ENCODE measurements around the gene OPRD1.
"Not testable (repeated sequence)": the region's sequence is repeated elsewhere in the genome, so short reads cannot be mapped to it uniquely, and the experiment has no call there.

Gene OPRD1

DNA sequence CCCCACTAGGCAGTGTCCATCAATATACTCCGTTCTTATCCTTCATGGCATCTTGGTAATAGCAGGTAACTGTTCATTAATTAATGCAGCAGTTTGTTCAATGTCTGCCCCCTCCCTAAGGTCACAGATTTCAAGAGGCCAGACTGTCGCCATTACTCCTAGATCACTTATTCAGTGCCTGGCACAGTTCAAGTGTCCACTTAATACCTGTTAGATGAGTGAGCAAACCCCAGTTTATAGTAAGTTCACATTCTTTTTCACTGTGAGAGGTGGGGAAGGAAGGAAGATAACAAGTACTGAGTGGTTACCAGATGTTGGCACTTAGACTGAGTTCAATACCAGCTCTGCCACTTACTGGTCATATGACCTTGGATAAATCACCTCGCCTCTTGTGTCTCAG is 36.4 kb downstream of the OPRD1 start:
- DNase-seq = no peak

DNA sequence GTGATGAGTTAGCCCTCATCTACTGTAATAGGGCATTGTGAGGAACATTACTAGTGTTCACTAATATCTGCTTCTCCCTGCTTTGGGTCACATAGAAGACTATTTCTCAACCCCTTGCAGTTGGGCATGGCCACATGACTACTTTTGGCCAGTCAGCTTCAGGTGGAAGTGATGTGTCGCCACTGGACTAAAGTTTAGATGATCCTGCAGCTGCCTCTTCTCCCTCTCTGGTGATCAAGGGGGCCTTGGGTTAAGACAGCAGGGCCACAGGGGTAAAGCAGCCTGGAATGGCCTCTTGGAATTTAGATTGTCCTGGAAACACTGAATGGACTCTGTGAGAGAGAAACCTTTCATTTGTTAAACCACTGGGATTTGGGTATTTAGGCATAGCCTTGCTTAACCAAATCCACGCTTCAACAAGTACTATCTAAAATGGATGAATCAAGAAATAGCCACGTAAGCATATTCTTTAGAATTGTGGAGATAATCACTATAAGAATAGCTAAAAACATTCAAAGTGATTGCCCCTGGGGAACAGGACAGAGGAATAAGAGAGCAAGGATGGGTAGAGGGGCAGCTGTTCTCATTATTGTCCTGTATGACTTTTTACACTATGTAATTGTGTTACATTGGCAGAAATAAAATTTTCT is 41.2 kb downstream of the OPRD1 start:
- DNase-seq = no peak

DNA sequence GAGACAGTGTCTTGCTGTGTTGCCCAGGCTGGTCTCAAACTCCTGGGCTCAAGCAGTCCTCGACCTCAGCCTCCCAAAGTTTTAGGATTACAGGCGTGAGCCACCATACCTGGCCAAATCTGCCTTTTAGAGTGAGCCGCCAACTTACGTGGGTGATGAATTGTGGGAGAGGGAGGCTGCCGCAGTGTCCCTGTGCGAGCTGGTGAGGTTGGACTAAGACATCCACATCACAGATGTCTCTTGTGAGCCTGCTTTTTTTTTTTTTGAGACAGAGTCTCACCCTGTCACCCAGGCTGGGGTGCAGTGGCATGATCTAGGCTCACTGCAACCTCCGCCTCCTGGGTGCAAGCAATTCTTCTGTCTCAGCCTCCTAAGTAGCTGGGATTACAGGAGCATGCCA is 42.4 kb downstream of the OPRD1 start:
- DNase-seq = not testable (repeated sequence)

DNA sequence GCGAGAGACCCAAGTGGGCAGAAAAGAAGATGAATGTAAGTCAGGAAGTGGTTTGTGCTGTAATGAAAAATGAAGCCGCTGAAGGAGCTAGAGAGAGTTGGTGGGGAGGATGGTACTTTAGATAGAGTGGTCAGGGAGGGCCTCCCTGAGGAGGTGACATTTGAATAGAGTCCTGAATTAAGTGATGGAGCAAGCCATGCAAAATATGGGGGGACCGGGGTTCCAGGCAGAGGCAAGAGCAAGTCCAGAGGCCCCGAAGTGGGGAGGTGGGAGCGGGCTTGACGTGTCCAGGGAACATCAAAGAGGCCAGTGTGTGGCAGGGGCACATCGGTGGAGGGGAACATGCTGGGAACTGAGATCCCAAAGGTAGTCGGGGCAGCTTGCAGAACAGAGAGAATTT is 43.1 kb downstream of the OPRD1 start:
- DNase-seq = no peak

DNA sequence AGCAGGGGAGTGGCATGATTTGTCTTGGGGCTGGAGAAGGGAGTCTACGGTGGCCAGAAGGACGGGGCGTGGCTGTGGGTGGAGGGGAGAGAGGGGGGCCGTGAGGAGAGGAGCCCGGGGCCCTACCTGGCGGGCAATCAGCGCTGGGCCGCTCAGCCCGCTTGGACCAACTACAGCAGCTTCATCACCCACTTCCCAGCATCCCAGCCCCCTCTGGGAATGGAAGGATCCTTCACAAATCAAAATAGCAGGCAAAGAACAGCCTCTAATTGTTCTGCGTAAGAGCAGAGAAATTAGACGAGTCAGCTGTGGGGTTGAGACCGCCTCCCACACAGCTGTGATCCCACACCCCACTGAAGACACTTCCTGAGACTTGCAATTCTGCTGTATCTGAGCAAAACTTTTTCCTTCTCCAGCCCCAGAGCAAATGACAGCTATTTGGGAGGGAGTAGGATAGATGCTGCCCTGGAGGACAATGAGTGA is 43.5 kb downstream of the OPRD1 start:
- DNase-seq = no peak

DNA sequence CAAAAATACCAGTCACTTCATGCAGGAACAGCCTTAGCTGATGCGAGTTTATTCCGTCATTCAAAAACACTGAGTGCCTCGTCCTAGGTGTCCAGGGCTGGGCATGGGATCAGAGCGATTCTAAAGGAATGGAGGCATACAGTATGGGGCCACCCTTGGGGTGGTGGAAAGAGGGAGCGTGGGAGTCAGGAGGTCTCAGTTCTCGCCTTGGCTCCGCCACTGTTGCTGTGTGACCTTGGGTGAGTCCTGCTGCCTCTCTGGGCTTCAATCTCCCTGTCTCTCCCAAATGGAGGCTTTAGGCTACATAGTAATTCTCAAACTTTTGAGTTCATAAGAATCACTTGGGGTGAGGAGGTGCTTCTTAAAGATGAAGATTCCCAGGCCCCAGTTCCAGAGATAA is 44.0 kb downstream of the OPRD1 start:
- DNase-seq = no peak

DNA sequence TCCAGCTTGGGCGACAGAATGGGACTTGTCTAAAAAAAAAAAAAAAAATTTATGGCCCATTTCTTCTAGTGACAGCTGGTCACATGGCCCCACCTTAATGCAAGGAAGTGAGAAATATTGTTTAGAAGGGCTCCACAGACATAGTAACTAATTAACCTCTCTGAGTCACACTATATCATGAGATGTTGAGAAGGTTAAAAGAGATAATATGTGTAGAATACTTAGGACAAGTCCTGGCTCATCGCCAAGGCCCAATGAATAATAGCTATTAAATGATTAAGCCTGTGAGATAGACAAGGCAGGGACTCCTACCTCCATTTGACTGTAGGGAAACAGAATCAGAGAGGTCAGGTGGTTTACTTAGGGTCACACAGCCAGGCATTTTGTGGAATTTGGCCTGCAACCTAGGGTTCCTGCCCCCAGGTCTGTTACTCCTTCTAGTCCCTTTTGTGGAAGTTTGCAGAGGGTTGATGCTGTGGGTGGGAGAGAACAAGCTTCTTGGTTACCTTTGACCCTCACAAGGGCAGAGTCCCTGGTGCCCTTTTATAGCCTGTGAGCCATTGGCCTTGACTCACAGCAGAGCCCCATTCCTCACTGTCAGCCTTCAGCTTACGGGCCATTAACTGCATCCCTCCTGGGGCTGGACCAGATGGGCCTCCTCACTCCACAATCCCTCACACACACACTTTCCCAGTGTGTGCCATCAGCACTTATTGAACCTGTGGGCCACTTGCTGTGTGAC is 48.5 kb downstream of the OPRD1 start:
- no peak for DNase-seq

DNA sequence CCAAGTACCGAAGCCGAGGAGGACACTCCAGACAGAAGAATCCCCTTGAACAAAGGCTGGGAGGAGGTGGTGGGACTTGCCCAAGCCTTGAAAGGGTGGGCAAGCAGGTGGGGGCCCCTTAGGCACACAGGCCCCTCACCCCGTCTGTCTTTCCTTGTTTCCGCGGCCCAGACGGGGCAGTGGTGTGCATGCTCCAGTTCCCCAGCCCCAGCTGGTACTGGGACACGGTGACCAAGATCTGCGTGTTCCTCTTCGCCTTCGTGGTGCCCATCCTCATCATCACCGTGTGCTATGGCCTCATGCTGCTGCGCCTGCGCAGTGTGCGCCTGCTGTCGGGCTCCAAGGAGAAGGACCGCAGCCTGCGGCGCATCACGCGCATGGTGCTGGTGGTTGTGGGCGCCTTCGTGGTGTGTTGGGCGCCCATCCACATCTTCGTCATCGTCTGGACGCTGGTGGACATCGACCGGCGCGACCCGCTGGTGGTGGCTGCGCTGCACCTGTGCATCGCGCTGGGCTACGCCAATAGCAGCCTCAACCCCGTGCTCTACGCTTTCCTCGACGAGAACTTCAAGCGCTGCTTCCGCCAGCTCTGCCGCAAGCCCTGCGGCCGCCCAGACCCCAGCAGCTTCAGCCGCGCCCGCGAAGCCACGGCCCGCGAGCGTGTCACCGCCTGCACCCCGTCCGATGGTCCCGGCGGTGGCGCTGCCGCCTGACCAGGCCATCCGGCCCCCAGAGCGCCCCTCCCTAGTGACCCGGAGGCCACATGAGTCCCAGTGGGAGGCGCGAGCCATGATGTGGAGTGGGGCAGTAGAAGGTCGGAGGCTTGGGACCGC is 50.8 kb downstream of the OPRD1 start:
- no peak for DNase-seq

DNA sequence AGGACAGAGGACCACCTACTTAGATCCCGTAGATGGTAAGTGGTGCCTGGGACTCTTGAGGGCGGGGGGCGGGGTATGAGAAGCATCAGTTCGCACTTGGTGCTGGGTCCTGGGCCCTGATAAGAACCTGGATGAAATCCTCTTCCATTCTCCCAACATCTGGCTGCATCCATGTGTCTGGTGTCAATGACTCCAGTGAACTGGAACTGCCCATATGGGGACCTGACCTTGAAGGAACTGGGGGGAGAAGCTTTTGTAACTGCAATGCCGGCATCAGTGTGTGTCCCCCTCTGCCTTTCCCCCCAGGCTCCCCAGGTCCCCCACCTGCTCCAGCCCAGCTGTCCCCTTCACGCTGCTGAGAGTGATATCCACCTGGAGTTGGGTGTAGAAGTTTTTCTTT is 52.7 kb downstream of the OPRD1 start:
- no peak for DNase-seq

DNA sequence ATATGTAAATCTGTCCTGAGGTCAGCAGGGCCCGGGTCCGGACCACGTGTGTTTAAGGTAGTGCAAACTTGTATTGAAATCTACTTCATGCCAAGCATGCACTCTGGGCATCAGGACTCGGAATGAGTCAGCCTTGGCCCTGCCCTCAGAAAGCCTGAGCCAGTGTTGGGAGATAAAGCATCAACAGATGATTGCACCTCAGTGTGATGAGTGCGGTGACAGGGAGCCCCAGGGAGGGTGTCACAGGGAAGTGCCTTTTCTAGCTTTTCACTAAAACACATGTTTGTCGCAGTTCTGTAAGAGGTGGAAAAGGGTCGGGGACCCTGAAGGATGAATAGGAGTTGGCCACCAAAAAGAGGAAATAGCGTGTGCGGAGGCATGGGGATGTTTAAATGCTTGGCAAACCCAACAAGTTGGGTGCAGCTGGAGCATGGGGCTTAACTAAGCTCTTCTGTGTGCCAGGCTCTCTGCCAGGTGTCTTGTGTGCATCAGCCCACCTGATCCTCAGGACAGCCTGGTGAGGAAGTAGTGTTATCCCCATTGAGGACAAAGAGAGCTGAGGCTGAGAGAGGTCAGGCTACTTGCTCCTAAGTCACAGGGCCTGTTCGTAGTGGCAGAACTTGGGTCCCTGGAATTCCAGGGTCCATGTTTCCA is 54.2 kb downstream of the OPRD1 start:
- no peak for DNase-seq

DNA sequence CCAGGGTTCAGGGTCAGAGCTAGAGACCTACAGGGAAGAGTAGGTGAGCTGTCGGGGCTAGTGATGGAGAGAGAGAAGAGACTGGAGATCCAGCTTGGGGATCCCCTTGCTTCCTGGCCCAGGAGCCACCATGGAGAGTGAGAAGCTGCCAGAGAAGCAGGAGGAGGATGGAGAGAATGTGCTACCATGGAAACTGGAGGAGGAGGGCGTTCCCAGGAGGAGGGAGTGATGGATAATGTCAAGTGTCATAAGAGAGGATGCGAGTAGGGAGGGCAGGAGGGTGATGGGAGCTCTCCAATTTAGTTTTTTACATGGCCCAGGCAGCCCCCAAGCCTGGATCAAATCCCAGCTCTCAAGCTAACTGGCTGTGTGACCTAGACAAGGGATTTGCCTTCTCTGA is 55.9 kb downstream of the OPRD1 start:
- DNase-seq = no peak

DNA sequence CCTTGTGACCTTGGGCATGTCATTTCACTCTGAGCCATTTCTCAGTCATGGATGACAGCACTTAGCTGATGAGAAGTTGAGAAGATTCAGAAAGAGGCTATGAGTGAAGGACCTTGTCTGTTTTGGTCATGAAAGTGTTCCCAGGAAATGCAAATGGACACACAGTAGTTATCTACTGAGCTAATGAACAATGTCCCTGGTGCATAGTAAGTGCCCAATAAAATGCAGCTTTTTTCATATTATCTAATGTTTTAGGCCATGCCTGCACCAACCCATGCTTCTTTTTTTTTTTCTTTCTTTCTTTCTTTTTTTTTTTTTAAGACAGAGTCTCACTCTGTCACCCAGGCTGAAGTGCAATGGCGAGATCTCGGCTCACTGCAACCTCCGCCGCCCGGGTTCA is 58.0 kb downstream of the OPRD1 start:
- no peak for DNase-seq

DNA sequence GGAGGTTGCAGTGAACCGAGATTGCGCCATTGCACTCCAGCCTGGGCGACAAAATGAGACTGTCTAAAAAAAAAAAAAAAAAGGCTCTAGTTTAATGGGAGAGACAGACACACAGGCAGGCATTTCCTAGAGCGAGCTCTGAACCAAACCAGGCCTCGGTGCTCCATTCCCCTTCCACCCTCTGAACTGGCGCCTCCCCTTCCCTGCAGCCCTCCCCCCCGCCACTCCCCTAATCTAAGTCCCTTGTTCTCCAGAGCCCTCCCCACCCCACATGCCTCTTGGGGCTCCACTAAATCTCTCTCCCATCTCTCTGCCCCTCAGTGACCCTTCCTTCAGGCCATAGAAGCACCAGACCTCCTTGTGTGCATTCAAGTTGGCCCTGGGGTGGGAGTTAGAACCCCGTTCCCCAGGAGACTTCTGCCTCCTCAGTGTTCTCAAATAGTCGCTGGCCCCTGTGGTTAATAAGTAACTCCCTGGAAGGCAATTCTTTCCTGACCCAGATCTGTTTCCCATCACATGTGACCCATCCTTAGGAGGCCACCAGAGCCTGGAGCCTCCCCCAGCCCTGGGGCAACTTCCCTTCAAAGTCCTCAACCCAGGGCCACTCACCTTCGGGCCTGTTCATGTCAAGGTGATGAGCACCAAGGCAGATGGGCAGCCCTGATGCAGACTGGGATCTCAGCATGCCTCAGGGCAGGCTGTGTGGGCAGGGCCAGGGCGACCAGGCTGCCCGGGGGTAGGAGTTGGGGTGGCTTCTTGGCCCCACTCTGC is 59.8 kb downstream of the OPRD1 start:
- DNase-seq = no peak

DNA sequence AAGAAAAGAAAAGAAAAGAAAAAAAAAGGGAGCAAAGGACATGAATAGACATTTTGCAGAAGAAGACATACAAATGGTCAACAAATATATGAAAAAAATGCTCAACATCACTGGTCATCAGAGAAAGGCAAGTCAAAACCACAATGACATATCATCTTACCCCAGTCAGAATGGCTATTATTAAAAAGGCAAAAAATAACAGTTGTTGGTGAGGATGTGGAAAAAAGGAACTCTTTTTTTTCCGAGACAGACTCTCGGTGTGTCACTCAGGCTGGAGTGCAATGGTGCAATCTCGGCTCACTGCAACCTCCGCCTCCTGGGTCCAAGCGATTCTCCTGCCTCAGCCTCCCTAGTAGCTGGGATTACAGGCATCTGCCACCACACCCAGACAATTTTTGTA is 63.2 kb downstream of the OPRD1 start:
- DNase-seq = not testable (repeated sequence)

DNA sequence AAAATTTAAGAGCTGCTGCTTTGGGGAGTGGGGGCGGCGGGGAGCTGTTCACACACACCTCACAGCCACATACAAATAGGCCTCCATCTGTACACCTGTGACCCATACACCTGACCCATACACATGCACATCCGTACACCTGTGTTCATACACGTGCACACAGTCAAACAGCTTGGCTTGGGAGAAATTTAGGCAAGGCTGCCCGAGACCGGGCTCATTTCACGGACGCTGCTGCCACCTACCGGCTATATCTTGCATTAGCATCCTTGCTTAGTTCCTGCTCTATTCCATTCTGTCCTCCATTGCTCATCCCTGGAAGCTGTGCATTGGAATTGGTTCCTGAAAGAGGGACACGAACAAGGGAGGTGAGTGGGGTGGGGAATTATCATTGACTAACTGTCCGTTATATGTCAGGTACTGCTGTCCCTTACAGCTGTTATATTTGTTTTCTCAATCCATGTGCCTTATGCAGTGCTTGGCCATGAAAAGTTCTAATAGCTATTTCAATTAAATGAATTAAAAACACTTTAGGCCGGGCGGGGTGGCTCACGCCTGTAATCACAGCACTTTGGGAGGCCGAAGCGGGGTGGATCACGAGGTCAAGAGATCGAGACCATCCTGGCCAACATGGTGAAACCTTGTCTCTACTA is 65.3 kb downstream of the OPRD1 start:
- DNase-seq = peak; percentile 79 to 83

DNA sequence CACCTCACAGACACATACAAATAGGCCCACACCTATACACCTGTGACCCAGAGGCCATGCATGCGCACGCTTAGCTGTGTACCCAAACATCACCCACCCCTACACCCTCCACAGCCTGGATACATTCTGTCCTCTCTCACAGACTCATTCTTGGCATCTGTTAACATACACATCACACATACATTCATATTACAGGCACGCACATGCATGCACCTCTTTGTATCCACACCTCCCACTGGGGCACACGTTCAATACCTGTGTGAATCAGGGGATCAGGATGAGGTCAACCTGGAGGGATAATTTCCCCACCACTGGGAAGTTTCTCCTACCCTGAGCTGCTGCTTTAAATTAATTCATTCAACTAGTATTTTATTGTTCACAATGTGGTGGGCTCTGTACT is 66.8 kb downstream of the OPRD1 start:
- DNase-seq = no peak

DNA sequence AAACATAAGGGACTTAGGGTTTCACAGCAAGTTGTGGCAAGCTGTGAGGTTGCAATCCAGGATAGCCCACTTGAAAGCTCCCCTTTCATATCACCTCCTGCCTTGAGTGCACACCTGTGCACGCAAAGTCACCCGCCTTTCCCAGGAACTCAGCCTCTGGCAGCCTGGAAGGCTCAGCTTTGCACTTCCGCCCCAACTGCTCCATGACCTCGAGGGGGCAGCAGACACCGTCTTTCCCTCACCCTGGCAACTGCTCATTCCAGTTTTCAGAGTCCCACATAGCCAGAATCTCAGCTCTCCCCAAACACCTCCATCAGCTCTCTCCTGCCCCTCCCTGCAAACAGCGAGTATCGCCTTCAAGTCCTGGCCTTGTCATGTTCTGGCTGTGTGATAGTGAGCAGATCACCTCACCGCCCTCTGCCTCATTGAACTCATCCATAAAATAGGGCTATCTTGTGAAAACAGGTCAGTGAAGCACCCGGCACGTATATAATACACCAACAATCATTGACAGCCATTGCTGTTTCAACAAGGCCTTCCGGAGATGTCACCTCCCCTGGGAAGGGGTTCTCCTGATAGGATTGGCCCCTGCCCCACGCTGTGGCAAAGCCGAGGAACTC is 70.1 kb downstream of the OPRD1 start:
- peak; percentile 85 to 89 for DNase-seq

DNA sequence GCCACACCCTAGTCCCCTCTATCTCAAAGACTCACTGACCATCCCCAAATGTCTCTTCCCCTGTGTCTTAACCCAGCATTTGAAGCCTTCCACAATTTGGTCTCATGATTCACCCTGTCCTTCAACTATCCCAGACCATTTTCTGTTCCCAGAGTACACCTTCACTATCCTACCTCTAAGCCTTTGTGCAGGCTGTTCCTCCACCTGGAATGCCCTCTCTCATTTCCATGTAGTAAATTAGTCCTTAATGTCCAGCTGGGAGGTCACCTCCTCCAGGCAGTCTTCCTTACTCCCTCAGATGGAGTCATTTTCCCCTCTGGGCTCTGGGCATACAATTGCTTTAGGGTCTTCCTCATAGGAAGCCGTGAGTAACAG is 71.3 kb downstream of the OPRD1 start:
- no peak for DNase-seq

DNA sequence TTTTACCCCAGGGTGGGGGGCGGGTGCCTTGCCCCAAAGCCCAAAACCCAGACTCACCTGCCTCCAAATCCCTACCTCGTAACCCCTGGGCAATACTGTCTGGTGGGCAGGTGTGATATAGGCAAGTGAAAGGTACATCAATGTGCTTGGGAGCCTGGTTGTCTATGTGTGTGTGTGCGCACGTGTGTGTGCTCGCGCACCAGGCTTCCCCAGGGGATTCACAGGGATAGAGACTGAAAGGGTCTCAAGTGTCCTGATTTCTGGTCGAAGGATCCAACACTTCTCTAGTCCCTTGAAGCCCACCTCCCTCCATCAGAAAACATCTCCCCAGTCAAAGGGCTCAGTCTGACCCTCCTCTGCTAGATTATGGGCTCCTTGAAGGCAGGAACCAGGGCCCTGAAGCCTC is 73.5 kb downstream of the OPRD1 start:
- DNase-seq = peak in 1 of 2 experiments; percentile 5

DNA sequence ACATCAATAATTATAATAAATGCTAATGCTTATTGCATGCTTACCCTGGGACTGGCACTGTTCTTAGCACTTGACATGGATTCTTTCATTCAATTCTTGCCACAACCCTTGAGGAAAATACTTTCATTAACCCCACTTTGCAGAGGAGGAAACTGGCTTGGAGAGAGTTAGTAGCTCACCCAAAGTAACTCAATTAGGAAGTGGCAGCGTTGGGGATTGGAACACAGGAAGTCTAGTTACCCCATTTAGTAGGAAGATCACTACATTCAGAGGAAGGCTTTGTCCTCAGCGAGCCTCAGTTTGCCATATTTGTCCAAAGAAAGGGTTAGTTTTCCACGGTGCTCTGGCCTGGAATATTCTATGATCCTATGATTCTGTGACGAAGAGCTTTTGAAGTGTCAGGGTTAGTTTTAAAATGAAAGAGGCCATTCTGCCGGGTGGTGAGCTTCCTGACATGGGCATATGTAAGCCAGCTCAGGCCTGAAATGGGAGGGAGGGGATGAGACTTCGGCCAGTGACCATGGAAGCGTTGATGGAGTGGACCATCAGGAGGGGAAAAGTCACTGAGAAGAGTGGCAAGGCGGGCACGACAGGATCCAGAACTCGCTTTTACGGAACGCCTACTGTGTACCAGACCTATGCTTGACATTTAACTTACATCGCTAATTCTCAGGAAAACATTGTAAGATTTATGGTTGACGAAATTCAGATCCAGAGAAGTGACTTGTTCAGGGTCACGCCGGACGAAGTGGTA is 74.2 kb downstream of the OPRD1 start:
- DNase-seq = peak in 1 of 2 experiments; percentile 20
